ENCODE measurements around the gene ITGBL1. TPM values are rescaled to one million over a fixed set of nuclear protein-coding genes. Genes with fewer than 3 reads are reported as not detected.

The ITGBL1 gene
- total and polyA plus RNA-seq, 2 experiments from 2014 or later: 0.29 TPM; not detected in 1

DNA sequence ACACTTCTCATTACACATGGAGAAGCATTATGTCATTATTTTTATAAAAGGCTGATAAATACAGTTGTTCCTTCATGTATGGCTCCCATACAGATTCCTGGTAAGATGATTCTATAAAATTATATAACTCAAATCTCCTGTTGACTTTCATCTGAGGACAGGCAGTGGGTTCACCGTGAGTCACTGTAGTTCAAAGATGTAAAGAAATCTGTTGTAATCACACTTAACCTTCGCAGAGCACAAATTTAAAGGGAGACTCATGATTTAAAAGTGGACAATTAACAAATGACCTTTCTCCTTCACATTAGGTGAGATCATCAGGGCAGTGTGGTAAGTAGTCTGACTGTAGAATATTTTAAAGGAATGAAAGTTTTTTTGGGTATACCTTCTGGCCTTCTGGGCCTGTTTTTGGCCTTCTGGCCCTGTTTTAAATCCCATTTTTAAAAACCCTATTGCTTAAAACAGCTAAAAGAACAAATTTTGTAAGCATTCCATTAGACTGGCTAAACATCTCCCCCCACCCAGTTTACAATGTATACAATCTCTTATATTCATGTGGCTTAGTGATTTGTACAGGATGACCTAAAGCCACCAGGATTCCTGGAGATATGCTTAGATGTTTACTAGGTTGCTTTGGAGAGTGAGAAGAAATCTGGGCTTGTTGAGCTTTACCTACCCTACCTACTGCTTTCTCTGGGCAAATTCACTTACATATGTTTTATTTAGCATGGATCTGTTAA lies 171.2 kb downstream of the ITGBL1 start (continued):
- TF ChIP-seq ZNF462 (CRISPR knock-in tag; IDR thresholded peaks at IDR 0.05): no peak

GRCh38 chr13:101624210-101624922 lies 171.9 kb downstream of the ITGBL1 start:
- ATAC-seq (peak; percentile 45; the same call in 2 of the 3 replicates), DNase-seq (ENCODE audit: low spot score) (peak; percentile 33)
- Histone ChIP-seq H4K20me1 (replicated peaks; ENCODE audit: insufficient read depth) (no peaks in the 10 kb centered on the region), H3K36me3 (ENCODE audit: insufficient read depth) (no peaks in the 10 kb centered on the region), H3K79me2 (replicated peaks; ENCODE audit: insufficient read depth) (no peaks in the 10 kb centered on the region), H3K4me1 (ENCODE audit: insufficient read depth) (peaks cover 11% of the 10 kb centered on the region), H2AFZ (peak overlapping the region; percentile 61; the same call in 1 of the 2 replicates), H3K4me3 (no peak overlapping the region), H3K4me2 (peak overlapping the region; percentile 58; the same call in 1 of the 2 replicates), H3K9me2 (ENCODE audit: insufficient read depth) (no peaks in the 10 kb centered on the region), H3K27ac (ENCODE audit: low read depth) (no peak overlapping the region), H3K27me3 (ENCODE audit: insufficient read depth) (no peaks in the 10 kb centered on the region), H3F3A (replicated peaks; ENCODE audit: low read depth) (no peaks in the 10 kb centered on the region)
- no peaks in the 10 kb centered on the region for H3K36me3 Mint-ChIP-seq (ENCODE audit: low read depth)
- H3K4me1 Mint-ChIP-seq: peaks cover 21% of the 10 kb centered on the region
- no peak overlapping the region for H3K4me3 Mint-ChIP-seq
- peak overlapping the region; percentile 67 for H3K27ac Mint-ChIP-seq
- H3K27me3 Mint-ChIP-seq (ENCODE audit: insufficient read depth, low read depth, poor library complexity): peaks cover 3% of the 10 kb centered on the region
- no peak for TF ChIP-seq NANOG (IDR thresholded peaks at IDR 0.05; ENCODE audit: borderline replicate concordance)
- 0 out of 2 replicates have a peak, but pooled peaks have one; percentile 43 for TF ChIP-seq ZNF462 (CRISPR knock-in tag; IDR thresholded peaks at IDR 0.05)
- 0 out of 2 replicates have a peak, but pooled peaks have one; percentile 24 for TF ChIP-seq CREB1 (CRISPR knock-in tag; IDR thresholded peaks at IDR 0.05; ENCODE audit: low read depth)
- TF ChIP-seq JUNB (IDR thresholded peaks at IDR 0.05; ENCODE audit: unreplicated experiment): no peak
- H3K9me3 Mint-ChIP-seq: no peaks in the 10 kb centered on the region

Data from GM23338 (cell line).